ENCODE measurements around the gene DALRD3.

The DALRD3 gene

DNA sequence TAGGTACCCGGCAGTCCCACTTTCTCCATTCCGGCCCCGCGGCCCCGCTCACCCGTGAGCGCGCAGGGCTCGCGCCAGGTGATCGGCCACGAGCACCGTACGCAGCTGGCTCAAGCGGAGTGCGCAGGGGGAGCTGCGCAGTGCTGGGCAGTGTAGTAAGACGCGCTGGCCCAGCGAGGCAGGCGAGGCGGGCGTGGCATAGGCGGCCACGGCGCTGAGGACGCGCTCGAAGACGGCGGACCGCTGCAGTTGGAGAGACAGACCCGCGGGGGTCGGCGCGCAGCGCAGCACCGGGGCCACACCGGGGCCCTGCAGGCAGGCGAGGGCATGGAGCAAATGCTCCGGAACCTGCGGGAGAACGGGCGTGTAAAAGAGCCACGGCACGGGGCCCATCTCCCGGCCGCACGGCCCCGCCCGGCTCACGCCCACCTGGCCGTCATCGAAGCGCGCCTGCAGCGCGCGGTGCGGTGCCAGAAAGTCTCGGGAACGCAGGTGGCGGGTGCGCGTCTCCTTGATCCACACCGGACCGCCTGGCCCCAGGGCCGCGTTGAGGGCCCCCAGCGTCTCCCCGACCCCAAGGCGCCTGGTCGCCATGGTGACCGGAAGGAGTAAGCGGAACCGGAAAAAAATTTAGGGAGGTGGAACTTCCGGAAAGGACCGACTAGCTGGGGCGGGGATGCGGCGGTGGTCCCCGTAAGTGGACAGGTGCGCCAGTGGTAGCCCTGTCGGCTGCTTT is at the start of gene DALRD3:
Gene DALRD3 (minus strand): TSS at position 610 of the 736 bp plus-strand sequence. CDS start 16 bp downstream, at position 594.
- peak; percentile 34 to 40 for DNase-seq

DNA sequence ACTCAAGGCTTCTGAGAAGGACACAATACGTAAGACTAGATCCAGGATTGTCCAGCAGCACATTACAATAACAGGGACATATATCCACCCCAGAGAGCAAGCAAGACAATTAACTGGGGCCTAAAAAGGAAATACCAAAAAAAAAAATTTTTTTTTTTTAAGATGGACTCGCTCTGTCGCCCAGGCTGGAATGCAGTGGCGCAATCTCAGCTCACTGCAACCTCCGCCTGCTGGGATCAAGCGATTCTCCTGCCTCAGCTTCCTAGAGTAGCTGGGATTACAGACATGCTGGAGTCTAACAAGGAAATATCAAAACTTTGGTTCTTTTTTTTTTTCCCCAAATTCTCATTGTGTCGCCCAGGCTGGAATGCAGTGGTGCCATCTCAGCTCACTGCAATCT is 39.6 kb upstream of the DALRD3 start:
- DNase-seq = no peak

DNA sequence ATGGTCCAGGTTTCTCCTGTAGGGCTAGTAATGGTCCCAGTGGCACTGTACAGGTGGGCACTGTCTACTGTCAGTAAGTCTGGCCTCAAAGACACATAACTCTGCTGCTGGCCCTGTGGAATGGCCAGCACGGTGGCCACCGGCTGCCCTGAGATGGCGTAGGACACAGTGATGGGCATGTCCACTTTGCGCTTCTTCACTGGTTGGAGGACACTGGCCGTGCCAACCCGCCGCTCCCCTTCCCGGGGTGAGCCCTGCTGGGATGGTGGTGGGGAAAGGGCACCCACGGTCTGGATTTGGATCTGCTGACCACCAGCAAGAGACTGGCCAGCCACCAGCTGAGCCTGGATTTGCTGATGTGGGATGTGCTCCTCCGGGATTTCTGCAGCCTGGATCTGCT is 38.9 kb upstream of the DALRD3 start:
- DNase-seq = no peak

GRCh38 chr3:49054344-49054862 is 36.0 kb upstream of the DALRD3 start:
- DNase-seq = no peak

GRCh38 chr3:49053543-49053942 is 35.2 kb upstream of the DALRD3 start:
- DNase-seq = no peak

DNA sequence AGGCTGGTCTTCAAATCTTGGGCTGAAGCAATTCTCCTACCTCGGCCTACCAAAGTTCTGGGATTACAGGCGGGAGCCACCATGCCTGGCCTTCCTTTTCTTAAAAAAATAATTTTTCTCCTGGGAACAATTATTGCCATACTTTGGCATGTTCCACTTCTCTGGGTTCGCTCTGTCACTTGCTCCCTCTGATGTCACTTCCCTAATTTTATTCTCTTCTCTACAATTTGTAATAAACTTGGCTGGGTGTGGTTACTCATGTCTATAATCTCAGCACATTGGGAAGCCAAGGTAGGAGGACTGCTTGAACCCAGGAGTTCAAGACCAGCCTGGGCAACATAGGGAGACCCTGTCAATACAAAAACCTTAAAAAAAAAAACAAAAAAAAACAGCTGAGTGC is 16.9 kb upstream of the DALRD3 start:
- DNase-seq = no peak

DNA sequence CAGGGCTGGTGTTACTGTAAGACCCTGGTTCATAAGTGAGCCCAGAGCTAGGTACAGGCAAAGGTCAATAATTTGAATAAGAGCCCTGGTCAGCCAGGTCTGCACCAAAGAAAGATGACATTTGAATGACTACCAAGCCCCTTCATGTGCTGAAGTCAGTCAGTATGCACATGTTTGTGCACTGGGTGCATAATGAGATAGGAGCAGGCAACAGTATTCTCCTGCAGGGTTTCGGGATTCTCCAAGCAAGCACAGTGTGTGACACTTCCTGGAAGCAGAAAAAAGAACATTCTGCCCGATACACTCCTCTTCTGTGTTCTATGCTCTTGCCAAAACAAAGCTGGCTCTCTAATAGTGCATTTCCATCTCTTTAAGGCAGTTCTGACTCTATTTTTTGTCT is 16.3 kb upstream of the DALRD3 start:
- DNase-seq = no peak

- no peak for DNase-seq
Measured at GRCh38 chr3:49032646-49033304, 14.4 kb upstream of the DALRD3 start.

- DNase-seq = no peak
Measured at GRCh38 chr3:49030321-49030720, 11.9 kb upstream of the DALRD3 start.

GRCh38 chr3:49029563-49029884 is 11.1 kb upstream of the DALRD3 start:
- no peak for DNase-seq

DNA sequence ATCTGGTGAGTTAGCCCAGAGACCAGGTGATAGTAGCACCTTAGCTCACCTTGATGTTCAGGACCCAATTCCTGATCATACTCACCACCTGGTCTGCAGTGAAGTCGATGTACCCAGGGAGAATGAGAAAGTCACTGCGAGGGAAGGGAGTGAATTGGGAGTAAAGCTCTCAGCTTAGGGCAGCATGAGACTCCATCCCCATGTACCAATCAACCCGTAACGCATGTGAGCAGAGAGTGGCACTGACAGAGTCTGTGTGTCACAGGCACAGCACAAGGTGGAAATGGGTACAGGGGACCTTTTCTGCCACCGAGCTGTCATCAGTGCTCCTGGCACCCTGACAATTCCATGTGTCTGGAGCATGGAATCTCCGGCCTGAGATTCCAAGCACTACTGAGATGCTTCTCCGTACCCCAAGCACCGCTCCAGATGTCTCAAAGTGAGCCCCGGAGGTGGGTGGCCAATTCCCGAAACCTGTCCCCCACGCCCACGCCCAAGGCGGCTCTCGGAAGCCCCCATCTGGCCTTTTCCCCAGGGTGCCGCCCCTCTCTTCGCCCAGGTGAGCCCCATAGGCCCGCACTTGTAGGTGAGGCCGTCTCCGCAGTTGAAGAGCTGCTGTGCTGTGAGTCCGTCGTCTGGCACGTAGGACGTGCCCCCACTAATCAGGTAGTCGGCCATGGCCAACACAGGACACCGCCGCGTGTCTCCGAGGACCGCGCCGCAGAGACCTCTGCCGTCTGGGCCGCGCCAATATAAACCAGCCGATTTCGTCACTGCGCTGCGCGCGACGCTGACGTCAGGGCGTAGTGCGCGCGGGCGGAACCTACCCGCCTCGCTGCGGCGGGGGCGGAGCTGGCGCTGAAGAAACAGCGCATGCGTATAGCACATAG is 10.5 kb upstream of the DALRD3 start, which contains the start of gene IMPDH2:
Gene IMPDH2 (minus strand): TSS at position 726 of the 890 bp plus-strand sequence. CDS start 48 bp downstream, at position 678.
- peak; percentile 89 to 91 for DNase-seq

DNA sequence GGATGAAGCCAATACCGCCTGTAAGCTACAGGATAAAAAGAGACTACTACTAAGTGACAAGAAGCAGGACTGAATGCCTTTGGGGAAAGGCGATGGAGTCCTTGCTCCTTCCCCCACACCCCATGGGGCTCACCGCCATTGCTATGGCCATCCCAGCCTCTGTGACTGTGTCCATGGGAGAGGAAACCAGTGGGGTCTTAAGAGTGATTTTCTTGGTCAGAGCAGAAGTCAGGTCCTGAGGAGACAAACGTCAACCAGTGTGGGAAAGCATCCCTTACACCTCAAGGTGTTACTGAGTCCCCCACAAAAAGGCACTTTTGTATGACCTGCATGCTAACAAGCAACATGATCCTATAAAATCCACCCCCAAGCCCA is 9.9 kb upstream of the DALRD3 start:
- DNase-seq = no peak

DNA sequence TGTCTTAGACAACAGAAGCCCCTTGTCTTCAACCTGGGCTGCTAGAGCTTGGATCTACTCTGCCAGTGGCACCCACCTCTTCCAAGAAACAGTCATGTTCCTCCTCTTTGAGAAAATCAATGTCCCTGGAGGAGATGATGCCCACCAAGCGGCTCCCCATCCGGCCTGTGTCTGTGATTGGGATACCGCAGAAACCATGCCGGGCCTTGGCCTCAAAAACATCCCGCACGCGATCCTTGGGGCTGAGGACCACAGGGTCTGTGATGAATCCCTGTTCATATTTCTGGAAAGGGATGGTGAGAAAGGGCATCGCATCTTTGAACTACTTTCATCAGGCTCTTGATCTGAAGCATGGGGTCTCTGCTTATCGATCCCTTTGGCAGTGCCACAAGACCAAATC is 9.3 kb upstream of the DALRD3 start:
- DNase-seq = no peak

DNA sequence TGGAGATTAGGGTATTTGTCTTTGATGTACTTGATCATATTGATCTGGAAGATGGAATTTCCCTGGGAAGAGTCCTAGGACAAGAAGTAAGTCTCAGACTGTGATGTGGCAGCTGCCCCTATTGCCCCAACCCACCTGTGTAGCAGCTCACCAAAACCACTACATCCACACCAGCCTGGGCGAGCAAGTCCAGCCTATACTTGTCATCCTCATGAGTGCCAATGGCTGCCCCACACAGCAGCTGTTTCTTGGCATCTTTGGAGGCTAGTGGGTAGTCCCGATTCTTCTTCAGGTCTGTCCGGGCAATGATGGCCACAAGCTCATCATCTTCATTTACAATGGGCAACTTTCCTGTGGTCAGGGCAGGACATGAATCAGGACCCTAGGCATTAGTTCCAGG is 8.2 kb upstream of the DALRD3 start:
- no peak for DNase-seq

DNA sequence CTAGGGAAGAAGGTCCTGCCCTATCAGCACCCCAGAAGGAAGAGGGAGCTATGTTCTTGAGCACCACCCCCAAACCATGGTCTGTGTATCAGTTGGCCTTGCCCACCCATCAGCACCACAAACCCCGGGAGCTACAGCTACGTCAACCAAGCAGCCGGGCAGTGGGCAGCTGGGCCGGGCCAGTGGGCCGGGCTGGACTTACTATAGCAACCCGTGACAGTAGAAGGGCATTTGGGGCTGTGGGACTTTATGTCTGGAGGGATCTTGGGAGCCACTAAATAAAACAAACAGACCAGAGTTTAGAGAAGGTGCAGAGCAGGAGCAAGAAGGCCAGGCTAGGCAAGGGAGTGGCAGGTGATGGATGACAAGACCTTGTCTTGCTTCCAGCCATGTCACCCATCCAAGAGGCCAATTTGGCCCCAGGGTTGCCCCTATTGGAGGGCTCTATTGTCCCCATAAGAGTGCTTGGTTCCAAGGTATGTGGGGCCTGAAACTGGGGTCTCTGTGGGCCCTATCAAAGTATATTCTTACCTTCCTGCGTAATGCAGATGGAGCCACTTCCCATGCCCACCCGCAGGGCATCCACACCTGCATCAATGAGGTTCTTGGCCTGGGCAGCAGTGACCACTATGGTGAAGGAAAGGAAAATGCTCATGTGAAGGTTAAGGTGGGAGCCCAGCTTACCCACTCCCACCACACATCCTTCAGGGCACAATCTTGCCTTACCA is 7.6 kb upstream of the DALRD3 start:
- no peak for DNase-seq

DNA sequence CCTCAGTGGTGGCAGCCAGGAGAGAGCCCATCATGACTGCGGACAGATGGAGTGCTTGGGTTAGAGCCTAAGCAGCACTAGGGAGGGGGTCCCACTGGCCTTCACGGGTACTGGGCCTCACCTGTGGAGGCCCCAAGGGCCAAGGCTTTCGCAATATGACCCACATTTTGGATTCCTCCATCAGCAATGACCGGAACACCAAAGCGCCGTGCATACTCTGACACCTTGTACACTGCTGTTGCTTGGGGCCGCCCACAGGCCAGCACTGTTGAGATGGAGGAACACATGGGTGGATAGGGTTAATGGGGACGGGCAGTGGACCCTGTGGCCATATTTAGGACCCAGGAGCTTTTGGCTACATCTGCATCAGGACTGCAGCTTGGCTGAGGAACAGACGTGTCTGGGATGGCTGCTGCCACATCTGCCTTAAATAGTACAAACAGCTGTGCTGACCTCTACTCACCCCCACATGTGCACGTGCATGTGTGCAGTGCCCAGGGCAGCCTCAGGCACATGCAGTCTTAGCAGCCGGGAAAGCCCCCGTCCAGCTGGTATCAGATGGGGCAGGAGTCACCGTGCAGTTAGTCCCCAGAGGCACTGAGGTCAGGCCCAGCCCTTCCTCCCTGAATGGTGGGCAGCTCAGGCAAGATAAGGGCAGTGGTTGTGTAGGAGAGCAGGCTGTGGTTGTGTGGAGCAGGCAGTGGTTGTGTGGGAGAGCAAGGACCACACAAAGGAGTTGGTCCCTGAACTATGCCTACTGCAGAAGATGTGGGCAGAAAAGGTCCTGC is 6.8 kb upstream of the DALRD3 start:
- DNase-seq = no peak

DNA sequence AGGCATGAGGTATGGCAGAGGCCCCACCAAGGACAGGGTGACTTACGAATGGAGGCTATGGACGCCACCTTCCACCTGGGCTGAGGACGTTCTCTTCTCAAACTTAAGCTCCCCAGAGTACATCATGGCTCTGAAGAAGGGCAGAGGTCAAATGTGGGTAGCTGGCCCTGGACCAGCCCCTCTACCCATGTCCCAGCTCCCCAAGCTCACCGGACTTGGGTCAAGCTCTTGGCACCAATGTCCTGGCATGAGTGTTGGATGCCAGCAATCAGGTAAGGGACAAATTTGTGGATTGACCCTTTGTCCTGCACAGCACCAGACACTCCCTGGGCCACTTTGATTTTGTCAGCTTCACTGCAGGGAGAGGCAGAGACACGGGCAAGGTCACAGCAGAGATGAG is 6.1 kb upstream of the DALRD3 start:
- DNase-seq = no peak

- no peak for DNase-seq
Measured at GRCh38 chr3:49023775-49024174, 5.4 kb upstream of the DALRD3 start.

- DNase-seq = no peak
Measured at GRCh38 chr3:49022688-49023171, 4.3 kb upstream of the DALRD3 start.

- peak; percentile 88 to 90 for DNase-seq
Measured at GRCh38 chr3:49021813-49022687, 3.7 kb upstream of the DALRD3 start, which contains the start of gene NDUFAF3. Gene NDUFAF3 (plus strand): TSS chr3:49022121. CDS start chr3:49022145, 24 bp downstream.
